ENCODE measurements around the gene ZNF665.
"Not testable (repeated sequence)": the region's sequence is repeated elsewhere in the genome, so short reads cannot be mapped to it uniquely, and the experiment has no call there.

ZNF665 gene

GRCh38 chr19:53156850-53157249, 36.3 kb downstream of the ZNF665 start:
- no peak for DNase-seq

- no peak for DNase-seq
These were observed 45.5 kb downstream of the ZNF665 start for GRCh38 chr19:53147645-53148044.

GRCh38 chr19:53140351-53140750, 52.8 kb downstream of the ZNF665 start:
- DNase-seq: no peak

GRCh38 chr19:53136432-53136831, 56.7 kb downstream of the ZNF665 start:
- DNase-seq: no peak

GRCh38 chr19:53132141-53132991, 60.8 kb downstream of the ZNF665 start, which contains the start of gene ZNF415:
ZNF415 (minus strand) TSS chr19:53132910; CDS start chr19:53122676, 10,234 bp downstream.
- peak; percentile 67 for DNase-seq

GRCh38 chr19:53131727-53132126, 61.4 kb downstream of the ZNF665 start:
- DNase-seq: no peak

GRCh38 chr19:53131085-53131590, 62.0 kb downstream of the ZNF665 start:
- no peak for DNase-seq

- no peak for DNase-seq
These were observed 62.7 kb downstream of the ZNF665 start for GRCh38 chr19:53130506-53130905.

GRCh38 chr19:53126733-53127526, 66.2 kb downstream of the ZNF665 start:
- not testable (repeated sequence) for DNase-seq

GRCh38 chr19:53123400-53123799, 69.8 kb downstream of the ZNF665 start:
- no peak for DNase-seq

All from hematopoietic multipotent progenitor cell treated with erythropoietin and hydrocortisone succinate and interleukin-3 and kit ligand, for 4 days (in vitro differentiated cells).